OCI-LY3 (cell line): ENCODE data around the gene SEL1L2.

Source experiments
- CTCF ChIP-seq: fragments of 200-600, 300-600 bp; sonication (generic); IDR thresholded peaks from 2 replicates; pipeline ENCODE4 v1.5.1; 2014; ENCODE audit warnings: antibody characterized with exemption, low read length, low read depth
- EZH2phosphoT487 ChIP-seq: fragments of 200-600 bp; shearing (Covaris generic); IDR thresholded peaks from 2 replicates; pipeline ENCODE4 v1.6.1; 2018; ENCODE audit warnings: antibody characterized with exemption, mixed run types, low read depth

- no peak for TF ChIP-seq EZH2phosphoT487
- TF ChIP-seq CTCF: no peak
These were observed 151.8 kb downstream of the SEL1L2 start for GRCh38 chr20:13838664-13839063.
